Islet of Langerhans (tissue), 1 donor: ENCODE measurements around the gene ZFR2.

ENCODE experiments used
- FAIRE-seq: peaks from one replicate; lab custom pipeline; 2011; peaks lifted over from hg19 to GRCh38; lab: Jason Lieb, UNC

The ZFR2 gene

DNA sequence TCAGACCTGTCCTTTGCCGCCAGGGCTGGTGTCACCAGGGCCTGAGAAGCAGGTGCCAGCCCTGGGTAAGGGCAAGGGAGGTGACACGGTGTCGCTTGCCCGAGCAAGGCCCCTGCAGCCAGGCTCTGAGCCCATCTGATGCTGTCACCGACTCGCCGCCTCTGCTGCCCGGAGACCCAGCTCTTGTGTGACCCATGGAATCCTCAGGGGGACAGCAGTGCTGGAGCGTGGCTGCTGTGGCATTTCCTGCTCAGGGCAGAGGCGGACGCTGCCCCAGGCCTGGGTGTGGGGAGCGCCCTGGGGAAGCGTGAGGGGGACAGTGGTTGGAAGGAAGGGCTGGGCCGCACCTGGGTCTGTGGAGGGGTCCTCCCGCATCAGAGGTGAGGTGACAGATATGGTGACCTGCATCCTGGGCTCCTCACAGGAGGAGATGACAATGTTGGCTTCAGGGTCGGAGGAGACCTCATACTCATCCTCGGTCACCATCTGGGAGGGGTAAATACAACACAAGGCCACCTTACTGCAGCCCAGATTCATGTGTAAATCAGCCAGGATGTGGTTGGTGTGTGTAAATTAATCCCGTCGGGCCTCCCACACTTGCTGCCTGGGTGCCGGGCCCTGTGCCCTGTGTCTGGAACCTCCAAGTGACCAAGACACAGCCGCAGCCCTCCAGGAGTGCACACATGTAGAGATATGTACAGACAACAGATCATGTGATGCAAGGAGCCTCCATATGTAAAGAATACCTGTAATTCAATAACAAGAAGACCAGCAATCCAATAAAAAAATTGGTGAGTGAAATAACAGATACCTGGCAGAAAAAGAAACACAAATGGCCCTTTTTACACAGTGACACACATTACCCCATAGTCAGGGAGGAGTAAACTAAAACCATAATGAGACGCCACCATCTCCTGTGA lies 55.1 kb downstream of the ZFR2 start:
- FAIRE-seq = no peak

- FAIRE-seq = no peak
Measured at GRCh38 chr19:3810708-3811355, 58.0 kb downstream of the ZFR2 start.

GRCh38 chr19:3809881-3810707 lies 58.7 kb downstream of the ZFR2 start:
- no peak for FAIRE-seq

GRCh38 chr19:3808420-3809143 lies 60.3 kb downstream of the ZFR2 start:
- FAIRE-seq = no peak

DNA sequence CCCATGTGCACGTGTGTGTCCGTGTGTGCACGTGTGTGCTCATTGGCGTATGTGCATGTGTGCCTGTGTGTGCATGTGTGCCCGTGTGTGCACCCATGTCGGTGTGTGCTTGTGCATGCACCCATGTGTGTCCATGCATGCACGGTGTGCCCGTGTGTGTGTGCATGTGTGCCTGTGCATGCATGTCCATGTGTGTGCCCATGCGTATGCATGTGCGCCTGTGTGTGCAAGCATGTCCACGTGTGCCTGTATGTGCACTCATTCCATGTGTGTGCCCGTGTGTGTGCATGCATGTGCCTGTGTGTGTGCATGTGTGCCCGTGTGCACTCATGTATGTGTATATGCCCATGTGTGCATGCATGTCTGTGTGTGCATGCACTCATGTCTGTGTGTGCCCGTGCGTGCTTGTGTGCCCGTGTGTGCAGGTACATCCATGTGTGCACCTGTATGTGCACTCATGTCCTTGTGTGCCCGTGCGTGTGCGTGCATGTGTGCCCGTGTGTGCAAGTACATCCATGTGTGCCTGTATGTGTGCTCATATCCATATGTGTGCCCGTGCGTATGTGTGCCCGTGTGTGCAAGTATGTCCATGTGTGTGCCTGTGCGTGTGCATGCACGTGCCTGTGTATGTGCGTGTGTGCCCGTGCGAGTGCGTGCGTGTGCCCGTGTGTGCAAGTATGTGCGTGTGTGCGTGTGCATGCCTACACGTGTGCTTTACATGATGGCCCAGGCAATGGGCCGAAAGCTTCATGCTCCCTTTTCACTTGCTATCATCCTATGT lies 61.1 kb downstream of the ZFR2 start:
- FAIRE-seq = no peak

GRCh38 chr19:3807131-3807480 lies 61.7 kb downstream of the ZFR2 start:
- FAIRE-seq = no peak

- no peak for FAIRE-seq
Measured at GRCh38 chr19:3805859-3806258, 63.0 kb downstream of the ZFR2 start.

GRCh38 chr19:3804429-3804828 lies 64.4 kb downstream of the ZFR2 start:
- no peak for FAIRE-seq

- no peak for FAIRE-seq
Measured at GRCh38 chr19:3803986-3804385, 64.9 kb downstream of the ZFR2 start.

DNA sequence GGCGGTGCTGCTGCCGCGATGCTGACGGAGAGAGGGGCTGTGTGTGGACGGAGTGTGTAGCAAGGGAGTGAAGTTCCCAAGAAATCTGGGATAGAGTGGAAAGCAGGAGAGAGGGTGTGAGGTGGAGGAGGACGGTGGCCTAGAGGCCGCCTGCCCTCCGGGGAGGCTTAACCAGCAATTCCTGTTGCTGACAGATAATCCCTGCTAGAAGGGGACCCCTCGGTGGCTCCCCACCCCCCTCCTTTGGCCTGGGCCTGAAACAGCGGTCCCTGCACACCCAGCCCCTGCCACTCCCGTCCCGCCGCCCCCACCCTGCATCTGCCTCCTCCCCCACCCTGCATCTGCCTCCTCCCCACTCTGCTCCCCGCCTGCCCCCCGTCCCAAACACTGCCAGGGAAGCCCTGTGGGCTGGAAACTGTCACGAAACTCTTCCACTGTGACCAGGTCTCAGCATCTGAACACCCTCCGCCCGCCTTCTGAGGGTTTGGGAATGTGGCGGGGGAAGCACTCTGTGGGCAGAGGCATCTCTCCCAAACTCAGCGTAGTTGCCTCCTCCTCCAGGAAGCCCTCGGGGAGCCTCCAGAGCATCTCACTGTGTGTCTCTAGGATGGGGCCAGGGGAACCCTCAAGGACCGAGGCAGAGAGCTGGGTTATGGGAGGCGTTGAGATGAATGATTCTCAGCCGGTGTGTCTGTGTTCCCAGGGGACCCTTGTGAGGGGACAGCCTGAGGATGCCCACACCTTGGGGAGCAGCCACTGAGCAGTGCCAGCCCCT lies 65.5 kb downstream of the ZFR2 start:
- no peak for FAIRE-seq

- no peak for FAIRE-seq
Measured at GRCh38 chr19:3801412-3802096, 67.3 kb downstream of the ZFR2 start.

DNA sequence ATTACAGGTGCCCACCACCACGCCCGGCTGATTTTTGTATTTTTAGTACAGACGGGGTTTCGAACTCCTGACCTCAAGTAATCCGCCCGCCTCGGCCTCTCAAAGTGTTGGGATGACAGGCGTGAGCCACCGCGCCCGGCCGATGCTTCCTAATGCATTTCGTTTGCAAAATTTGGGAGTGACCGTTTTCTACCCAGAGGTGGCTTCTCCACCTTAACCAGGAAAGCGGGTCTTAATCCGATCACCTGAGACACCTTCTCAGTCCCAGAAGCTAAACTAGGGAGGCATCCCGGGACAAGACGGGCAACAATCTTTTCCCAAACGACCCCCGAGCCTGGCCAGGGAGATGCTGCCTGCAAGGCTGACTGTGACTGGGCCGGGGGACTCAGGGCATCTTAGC lies 67.8 kb downstream of the ZFR2 start:
- FAIRE-seq = no peak

DNA sequence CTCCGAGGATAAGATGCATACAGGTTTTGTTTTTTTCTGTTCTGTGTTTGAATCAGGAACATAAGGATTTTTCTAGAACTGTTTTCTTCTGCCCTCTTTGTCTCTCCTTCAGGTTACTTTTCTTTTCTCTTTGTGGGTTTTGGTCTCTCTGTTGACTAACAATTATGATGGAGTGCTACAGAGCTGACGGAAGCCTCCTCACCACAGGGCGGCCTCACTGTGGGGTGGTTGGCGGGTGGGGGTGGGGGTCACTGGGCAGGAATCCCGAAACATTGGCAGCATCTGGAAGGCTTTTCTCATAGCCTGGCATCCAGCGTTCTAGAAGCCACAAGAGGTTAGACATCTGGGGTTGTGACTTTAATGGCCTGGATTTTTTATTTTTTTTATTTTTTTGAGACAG lies 70.7 kb downstream of the ZFR2 start:
- no peak for FAIRE-seq

DNA sequence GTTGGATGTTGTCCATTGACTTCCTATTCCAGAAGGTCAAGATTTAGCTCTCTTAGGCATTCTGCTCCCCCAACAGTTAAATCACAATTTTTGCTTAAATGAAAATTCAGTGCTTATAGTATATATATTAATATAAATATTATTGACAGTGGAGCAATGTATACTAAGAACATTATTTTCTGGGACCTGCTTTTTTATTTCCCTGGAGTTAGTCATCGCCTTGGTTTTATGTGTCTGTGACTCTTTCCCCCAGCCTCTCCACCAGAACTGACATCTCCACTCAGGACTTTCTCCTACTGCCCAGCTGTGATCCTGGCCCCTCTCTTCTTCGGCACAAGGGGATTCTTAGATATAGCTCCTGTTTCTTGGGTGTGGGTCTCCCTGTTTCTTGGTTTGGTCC lies 72.5 kb downstream of the ZFR2 start:
- FAIRE-seq = no peak

DNA sequence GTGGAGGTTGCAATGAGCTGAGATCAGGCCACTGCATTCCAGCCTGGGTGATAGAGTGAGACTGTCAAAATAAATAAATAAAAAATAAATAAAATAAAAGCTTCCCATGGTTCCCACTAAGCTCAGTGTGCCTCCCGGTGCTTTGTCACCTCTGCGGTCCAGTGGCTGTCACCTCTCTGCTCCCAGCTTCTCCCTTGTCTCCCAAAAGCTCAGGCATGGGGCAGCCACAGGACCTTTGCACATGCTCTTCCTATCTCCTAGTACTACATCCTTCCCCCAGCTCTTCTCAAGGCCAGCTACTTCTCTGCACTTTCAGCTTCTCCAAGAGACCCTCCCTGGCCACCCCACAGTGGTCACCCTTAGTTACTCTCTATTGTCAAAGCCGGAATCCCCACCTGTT lies 75.0 kb downstream of the ZFR2 start:
- no peak for FAIRE-seq

GRCh38 chr19:3792114-3792513 lies 76.7 kb downstream of the ZFR2 start:
- no peak for FAIRE-seq

DNA sequence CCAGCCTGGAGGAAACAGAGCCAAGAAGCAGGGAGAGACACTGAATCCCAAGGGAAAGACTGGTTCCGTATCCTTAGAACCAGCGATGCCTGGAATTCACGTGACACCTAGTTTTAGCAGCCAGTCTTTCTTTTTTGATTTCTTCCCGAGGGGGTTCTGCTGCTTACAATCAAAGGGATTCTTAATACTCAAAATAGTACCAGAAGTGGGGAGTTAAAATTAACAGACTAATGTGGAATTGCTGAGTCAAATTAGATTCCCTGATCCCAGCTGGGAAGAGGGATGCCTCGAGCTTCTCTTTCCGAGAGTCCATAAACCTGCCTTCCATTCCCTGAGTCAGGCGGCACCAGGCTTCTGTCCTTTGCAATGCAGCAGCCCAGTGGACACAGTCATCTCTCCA lies 77.9 kb downstream of the ZFR2 start:
- no peak for FAIRE-seq

GRCh38 chr19:3790209-3790734 lies 78.6 kb downstream of the ZFR2 start:
- FAIRE-seq = no peak

DNA sequence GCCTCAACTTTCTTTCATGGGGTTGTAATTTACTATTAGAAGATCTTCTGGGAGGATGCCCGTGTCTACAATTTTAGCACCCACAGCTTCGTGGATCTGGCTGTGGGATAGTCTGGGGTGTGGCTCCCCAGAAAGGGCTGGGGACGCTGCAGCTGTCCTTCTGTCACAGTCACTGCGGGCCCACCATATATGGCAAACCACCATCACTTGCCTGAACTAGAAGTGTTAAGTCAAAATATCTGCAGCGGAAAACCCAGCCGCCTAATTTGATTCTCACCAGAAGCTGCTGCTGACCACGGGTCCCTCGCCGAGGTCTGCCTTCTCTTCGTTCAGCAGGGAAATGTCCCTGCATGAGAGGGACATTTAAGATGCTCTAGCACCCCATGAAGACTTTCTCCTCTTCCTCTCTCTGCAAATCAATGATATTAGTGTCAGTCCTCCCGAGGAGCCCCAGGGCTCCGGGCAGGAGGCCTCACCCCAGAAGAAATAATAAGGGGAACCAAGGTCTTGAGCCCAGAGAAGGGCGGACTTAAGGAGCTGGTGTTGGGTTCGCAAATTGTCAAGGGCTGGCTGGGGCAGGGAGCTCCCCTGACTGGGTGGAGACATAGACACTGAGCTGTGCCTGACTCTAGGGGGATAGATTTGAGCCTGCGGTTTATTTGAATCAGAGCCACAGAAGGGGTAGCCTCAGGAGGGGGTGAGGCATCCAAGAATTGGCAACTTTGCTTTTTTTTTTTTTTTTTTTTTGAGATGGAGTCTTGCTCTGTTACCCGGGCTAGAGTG lies 79.7 kb downstream of the ZFR2 start:
- no peak for FAIRE-seq
